ENCODE results near the gene C16orf46. TPM values are rescaled to one million over a fixed set of nuclear protein-coding genes. Genes with fewer than 3 reads are reported as not detected.
A peak's percentile ranks its signal among the peaks of the same experiment; 100 is the strongest.

The C16orf46 gene
- total and polyA plus RNA-seq, 9 of the 15 experiments (the other 6 are each of a cell fraction or from before 2014, with no cell fraction given) = 0.10 to 0.98 (median 0.41) TPM; not detected in 1

GRCh38 chr16:81095953-81096714 is 19.1 kb upstream of the C16orf46 start, which contains the start of gene GCSH (continued):
- TF ChIP-seq ARID3A (IDR thresholded peaks at IDR 0.05; ENCODE audit: borderline replicate concordance, low read depth, low read length) = no peak
- peak; percentile 85 for TF ChIP-seq E2F3 (CRISPR knock-in tag; IDR thresholded peaks at IDR 0.05)
- TF ChIP-seq ZBTB40 (IDR thresholded peaks at IDR 0.05) = no peak
- no peak for TF ChIP-seq ZBTB40 (CRISPR knock-in tag; IDR thresholded peaks at IDR 0.05)
- no peak for TF ChIP-seq ZNF436 (CRISPR knock-in tag; IDR thresholded peaks at IDR 0.05)
- TF ChIP-seq WHSC1 (IDR thresholded peaks at IDR 0.05; ENCODE audit: low read length) = no peak
- no peak for TF ChIP-seq ZNF24 (IDR thresholded peaks at IDR 0.05)
- no peak for TF ChIP-seq CREB5 (CRISPR knock-in tag; IDR thresholded peaks at IDR 0.05)
- TF ChIP-seq ZNF79 (CRISPR knock-in tag; IDR thresholded peaks at IDR 0.05; ENCODE audit: low read depth) = no peak
- no peak for TF ChIP-seq EZH2 (IDR thresholded peaks at IDR 0.05; ENCODE audit: borderline replicate concordance, low read depth, low read length)
- no peak for TF ChIP-seq HOXB6 (CRISPR knock-in tag; IDR thresholded peaks at IDR 0.05; ENCODE audit: borderline replicate concordance)
- TF ChIP-seq ZNF197 (CRISPR knock-in tag; IDR thresholded peaks at IDR 0.05; ENCODE audit: low read depth) = no peak
- no peak for TF ChIP-seq HOMEZ (CRISPR knock-in tag; IDR thresholded peaks at IDR 0.05)
